K562 treated with DMSO at 1 percent for 4 hours (cell line): ENCODE measurements around the gene CEP152. TPM values are rescaled to one million over a fixed set of nuclear protein-coding genes. Genes with fewer than 3 reads are reported as not detected.

Experiments
- total RNA-seq: library from RNA; unstranded; fragments of 300-600 nt; gene quantifications from 2 replicates; pipeline ENCODE4 v1.2.3, GENCODE V29; 2022; ENCODE audit not compliant: insufficient read depth

The CEP152 gene
- total RNA-seq = 10.1 and 25.1 TPM in 2 replicates

GRCh38 chr15:48810414-48811324 is at the start of gene CEP152:
Gene CEP152 (minus strand): TSS chr15:48811069. CDS start chr15:48805649, 5,420 bp downstream.

Other genes with a start within 250 kb of the CEP152 start
- gene FBN1, start 165.4 kb downstream of the CEP152 start, total RNA-seq = 0.61 and 0.63 TPM in 2 replicates
- gene EID1, start 67.1 kb upstream of the CEP152 start, total RNA-seq = 66.5 and 68.8 TPM in 2 replicates
- 1.3 TPM in 1 of 2 replicates, not detected in the other for gene SHC4, start 152.8 kb upstream of the CEP152 start, total RNA-seq
- gene SECISBP2L, start 235.4 kb upstream of the CEP152 start, total RNA-seq = 6.3 and 6.6 TPM in 2 replicates